HG03108 (cell line): ENCODE results near the gene SLC35G1.

Source experiments
- ATAC-seq: cut with Tn5 transposase; IDR thresholded peaks from one replicate; pipeline ENCODE4 v1.9.1; 2021; ENCODE audit warnings: moderate library complexity; ENCODE audit not compliant: unreplicated experiment

Gene SLC35G1

DNA sequence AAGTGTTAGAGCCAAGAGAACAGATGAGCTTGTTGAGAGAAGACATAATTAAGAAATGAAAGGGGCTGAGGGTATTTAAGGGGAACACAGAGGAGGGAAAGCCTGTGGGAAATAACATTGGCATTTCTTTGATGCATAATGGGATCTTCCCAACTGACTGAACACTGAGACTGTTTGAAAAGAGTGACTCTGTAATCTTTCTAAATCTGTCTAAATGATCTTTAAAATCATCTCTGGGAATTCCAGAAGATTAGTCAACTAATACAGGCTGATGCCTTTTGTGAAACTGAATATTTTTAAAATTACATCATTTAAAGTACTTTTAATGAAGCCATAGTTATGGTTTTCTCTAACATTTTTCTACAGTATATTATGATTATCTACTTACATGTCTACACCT lies 17.4 kb upstream of the SLC35G1 start:
- no peak for ATAC-seq

DNA sequence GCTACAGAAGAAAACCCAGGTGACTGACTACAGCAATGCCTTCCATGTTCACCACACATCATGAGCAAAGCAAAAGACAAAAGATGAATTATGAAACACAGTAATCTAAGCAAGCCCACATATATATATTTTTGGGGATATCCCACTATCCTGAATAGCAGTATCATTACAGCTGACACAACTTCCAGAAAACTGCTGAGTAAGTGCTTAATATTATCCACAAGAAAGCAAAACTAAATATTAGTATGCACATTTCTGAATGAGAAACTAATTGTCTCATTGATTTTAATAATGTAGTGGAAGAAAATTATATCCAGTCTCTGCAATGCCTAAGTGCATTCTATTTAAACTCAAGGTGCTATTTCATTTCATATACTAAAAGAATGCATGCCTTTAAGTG lies 14.5 kb upstream of the SLC35G1 start:
- ATAC-seq, result no peak

DNA sequence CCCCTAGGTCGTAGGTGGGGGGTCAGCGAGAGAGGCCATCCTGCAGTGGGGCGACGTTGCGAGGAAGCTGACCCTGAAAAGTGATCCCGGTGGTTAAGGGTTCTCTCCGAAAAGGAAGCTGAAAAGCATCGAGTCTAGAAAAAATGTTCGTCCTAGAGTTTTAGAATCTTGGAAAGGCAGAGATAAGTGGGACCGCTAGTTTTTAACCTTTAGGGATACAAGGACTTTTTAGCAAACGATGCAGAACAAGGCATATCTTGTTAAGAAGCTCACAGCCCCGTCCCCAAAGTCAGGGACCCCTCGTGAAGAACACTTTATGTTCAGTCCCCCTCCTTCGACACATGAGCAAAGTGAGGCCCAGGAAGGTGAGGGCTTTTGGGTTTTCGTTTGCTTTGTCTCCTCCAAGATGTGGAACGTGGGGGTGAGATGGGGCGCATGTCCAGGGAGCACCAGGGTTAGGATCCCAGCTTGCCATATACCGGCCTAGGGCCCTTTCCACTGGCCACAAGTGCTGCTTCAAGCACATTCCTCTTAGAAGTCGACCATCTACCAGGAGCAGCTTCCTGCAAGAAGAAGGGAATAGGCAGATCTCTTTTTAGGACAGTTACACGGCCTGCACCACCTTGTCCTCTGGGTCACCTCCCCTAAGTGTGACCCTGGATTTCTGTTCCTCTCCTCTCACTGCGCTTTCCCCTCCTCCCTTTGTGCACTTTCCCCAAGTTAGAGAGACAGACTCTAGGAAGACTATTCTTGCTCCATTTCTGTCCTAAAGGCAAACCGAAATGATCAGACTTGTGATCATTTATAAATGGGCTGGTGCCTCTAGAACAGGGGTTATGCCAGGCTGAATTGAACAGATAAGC lies 969 bp downstream of the SLC35G1 start:
- no peak for ATAC-seq

DNA sequence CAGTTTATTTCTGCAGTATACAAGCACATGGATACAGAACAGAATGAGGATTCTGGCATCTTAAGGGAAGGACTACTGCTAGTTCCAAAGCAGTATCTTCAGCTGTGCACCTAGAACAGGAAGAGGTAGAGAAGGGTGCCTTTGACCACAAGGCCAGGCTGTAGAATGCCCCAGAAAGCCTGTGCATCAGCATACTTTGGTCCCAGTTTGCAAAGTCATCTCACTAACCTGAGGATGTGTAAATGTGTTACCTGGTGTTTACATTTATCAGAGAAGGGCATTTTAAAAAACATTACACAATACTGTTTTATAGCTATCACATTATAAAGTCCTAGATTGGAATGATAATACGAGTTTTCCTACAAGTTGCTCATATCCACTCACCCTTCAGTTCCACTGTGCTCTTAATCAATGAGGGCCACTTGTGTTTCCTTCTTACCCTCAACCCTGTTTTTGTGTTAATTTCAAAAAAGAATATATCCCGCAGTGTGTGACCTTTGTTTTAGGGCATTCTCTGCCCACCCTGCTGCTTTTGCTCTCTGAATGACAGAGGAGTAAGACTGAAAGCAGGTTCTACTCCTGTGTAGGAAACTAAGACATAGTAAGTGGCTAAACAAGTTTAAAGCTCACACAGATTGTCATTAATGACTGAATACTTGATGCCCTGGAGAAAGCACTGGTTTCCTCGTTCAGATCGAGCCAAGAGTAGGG lies 3.4 kb downstream of the SLC35G1 start:
- ATAC-seq, result no peak

DNA sequence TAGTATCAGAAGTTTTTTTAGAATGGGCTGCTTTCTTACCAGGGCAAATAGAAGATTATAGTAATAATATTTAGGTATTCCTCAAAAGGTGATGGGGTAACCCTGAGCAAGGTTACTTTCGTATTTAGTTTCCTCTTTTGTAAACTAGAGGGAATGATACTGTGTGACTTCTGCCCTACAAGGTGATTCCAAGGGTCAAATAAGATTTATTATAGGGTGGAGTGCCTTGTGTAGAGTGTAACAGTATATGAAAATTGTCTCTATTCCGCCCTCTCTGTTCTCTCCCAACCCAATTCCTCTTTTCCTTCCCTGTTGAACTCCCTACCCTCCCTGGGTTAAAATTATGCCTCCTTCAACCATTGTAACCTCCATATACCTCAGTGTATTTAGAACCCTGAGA lies 5.3 kb downstream of the SLC35G1 start:
- no peak for ATAC-seq

DNA sequence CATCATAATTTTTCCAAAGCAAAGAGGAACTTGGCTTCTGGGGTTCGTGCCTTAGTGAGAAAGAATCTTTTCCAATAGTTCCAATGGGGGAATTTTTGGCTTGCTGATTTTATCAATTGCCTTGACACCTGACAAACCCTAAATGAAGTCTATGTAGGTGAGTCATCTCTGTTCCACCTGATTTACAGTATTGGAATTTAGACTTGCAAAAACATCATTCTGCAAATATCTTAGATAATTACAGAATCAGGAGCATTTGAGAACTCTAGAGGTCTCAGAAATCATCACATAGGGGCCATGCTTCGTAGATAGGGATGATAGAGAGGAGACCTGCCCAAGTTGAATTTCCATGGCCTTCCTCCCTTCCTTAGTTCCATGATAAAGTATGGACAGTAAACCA lies 9.3 kb downstream of the SLC35G1 start:
- ATAC-seq, result no peak

DNA sequence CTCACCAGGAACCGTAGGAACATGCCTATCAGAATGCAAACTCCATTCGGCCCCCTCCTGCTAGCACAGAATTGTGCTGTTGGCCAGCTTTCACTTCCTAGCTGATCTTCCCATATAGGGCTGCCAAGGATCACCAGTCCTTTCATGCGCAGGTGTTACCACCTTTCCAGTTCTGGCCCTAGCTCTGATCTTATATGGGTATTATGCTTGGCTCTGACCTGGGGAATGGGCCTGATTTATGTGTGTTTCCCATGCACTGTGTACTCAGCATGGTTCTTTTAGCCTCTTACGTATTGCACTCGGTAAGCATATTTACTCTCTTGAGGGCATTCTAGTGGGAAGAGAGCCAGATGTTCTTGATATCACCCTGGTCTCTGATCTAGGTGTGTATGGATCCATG lies 11.1 kb downstream of the SLC35G1 start:
- no peak for ATAC-seq

DNA sequence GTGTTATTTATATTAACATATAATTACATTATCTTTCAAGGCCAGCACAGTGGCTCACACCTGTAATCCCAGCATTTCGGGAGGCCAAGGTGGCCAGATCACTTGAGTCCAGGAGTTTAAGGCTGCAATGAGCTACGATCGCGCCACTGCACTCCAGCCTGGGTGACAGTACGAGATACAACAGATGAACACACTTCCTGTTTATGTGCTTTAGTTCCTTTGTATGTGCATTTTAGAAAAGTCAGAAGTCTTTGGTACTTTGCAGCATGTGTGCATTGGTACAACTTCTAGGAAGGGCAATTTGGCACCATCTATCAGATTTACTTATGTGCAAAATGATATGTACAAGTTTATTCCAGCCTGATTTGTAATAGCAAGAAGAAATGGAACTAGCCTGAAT lies 13.3 kb downstream of the SLC35G1 start:
- no peak for ATAC-seq

DNA sequence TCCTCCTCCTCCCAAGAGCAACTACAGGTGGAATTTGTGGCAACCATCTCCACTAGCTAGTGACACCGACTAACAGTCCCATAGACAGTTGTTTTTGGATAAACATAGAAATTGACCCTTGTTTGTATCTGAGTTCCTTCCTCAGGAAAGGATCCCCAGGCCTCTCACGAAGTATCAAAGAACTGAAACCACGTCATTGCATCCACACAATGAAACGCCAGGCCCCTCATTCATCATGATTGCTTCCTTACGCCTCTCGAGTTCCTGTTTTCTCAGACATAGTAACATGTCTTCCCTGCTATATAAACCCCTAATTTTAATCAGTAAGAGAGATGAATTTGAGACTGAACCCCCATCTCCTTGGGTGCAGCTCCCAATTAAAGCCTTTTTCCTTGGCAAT lies 18.1 kb downstream of the SLC35G1 start:
- ATAC-seq, result no peak

DNA sequence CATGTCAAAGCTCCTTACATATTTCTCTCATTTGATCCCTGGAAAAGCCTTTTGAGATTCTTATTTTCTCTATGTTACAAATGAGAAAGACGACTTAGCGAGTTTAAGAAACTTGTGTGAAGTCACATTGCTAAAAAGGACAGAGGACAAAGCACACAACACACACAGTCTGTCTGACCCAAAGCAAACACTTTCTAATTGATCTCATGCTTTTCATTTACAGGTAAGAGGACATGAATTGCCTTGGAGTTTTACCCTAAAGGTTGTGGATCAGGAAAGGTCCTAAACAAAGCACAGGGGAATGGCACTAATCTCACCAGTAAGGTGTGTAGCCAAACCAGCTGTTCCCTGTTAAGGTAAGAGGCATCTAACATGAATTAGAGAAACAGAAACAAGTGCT lies 18.7 kb downstream of the SLC35G1 start:
- ATAC-seq, result no peak

DNA sequence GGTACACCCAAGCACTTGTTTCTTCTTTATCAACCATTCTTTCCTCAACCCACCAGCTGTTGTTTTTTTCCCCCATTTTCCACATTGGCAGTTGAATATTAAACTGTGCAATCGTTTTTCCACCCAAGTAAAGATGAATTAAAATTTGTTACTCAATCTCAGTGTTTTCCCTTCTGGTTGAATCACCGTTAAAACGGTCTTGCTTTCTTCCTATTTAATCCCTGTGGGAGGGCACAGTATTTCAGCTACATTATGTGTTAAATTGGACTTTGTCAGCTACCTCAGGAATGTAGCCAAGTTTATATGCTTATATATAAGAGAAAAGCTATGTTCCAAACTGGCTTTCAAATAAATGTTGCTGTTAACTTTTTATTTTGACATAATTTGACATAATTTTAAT lies 19.9 kb downstream of the SLC35G1 start:
- ATAC-seq, result no peak

DNA sequence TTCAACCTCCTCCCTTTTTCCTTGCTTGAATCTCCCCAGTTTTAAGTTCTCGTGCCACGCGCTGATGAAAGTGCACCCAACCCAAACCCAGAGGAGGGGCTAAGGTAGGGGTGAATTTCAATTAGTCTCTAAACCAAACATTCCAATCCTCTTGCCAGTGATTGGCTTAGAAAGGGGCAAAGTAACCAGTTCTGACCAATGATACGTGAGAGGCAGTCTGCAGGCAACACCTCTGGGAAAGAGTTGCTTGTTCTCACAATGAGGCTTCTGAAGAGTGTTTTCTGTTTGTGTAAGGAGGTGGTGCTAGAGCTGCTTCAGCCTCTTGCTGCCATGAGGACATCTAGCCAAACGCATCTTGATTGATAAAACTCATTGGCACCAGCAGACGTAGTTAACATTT lies 21.8 kb downstream of the SLC35G1 start:
- no peak for ATAC-seq

DNA sequence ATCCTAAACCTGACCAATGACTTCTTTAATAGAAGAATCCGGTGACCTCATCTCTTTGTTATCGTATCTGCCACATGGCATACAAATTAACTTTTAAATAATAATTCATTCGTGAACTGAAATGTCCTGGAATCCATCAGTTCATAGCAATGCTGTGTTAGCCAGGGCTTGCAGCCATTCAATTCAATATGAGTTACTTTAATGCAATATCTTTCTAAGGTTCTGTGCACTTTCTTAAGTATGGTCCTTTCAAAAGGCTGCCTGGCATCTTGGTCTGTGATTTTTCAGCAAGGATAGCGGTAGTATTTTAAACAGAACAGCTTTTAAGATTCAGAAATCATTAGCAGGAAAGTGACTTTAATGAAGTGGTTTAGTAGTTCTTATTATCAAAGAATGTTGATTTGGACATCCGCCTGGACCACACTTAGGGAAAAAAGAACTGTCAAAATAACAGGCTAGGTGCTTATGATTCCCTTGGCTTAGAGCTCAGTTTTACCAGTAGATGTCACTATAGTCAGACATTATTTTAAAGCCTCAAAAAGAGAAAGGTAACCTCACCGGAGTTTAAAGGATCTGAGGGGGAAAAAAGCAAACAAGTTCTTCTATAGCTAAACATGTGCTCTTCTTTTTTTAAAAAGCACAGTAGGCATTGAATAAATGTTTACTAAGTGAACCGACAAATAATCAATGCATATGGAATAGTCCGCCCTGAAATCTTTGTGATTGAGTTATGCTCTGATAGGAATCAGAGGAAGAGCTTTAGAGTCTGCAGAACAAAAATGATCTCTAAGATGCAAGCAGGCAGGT lies 22.7 kb downstream of the SLC35G1 start:
- no peak for ATAC-seq

DNA sequence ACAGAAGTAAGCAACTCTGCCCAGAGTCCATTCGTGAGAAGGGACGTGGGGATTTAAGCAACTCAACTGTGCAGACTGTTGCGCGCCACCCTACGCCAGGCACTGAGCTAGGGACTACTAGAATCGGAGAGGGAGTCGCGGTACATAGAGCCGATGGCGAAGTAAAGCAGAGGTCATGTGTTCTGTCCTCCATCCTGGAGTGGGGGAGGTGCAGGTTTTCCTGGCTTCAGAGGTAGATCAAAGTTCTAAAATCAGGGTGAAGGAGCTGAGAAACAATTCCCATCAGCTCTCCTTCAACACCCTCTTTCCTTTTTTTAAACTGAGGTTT lies 23.2 kb downstream of the SLC35G1 start:
- ATAC-seq, result no peak

DNA sequence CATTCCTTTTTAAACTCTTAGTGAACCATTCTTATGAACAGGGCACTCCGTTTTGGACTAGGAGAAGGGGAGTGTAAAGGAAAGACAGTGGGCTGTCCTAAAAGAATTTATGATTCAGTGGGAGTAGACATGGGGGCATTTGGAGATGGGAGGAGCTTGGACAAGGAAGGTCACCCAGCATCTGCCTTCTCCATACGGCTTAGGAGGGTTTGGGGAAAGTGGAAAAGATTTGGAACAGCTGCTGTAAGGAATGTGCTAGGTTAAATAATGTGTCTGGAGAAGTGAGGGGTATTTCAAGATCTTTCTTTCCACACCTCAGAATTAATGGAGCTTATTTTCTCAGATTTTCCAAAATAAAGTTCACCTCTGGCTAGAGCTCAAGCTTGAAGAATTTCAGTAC lies 24.0 kb downstream of the SLC35G1 start:
- no peak for ATAC-seq

DNA sequence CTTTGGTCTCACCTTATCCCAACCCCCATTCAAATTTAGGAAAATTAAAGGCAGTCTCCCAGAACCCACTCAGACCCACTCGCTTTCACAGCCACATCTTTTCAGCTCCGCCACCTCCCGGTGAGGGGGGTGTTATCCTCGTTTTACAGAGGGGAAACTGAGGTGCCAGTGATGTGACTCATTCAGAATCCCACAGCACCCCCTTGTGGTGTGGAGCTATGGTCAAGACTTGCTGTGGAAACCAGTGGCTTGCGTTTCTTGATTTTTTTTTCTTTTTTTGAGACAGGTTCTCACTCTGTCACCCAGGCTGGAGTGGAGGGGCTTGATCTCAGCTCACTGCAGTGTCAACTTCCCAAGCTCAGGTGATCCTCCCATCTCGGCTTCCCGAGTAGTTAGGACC lies 27.6 kb downstream of the SLC35G1 start:
- ATAC-seq, result no peak

DNA sequence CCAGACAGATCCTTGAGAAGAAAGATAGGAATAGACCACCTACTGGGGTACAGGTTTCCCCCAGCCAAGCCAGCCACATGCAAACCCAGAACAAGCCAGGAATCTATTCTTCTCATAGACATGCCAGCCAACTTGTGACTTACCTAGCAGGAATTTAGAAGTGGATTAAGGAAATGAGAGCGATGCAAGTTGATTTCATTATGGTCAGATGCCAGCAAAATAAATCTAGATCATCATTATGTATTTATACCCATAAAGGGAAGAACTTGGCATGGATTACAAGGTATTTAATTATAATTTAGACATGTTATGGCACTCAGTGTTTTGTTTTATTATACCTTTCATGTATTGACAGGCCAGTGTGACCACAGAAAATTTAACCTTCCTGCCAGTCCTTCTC lies 32.8 kb downstream of the SLC35G1 start:
- no peak for ATAC-seq

DNA sequence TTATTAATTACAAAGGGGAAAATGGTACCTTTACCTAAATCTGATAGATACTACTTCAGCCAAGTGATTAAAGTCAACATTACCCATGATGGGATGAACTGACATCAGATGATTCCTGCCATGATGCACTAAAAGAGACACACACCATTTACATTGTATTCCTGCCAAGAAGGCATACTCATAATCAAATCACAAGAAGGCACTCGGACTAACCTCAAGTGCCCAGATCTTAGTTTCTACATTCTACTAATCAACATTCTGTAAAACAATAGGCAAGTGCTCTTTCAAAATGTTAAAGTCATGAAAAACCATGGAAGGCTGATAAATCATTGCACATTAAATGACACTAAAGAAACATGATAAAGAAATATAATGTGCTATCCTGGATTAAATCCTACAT lies 44.4 kb downstream of the SLC35G1 start:
- no peak for ATAC-seq

DNA sequence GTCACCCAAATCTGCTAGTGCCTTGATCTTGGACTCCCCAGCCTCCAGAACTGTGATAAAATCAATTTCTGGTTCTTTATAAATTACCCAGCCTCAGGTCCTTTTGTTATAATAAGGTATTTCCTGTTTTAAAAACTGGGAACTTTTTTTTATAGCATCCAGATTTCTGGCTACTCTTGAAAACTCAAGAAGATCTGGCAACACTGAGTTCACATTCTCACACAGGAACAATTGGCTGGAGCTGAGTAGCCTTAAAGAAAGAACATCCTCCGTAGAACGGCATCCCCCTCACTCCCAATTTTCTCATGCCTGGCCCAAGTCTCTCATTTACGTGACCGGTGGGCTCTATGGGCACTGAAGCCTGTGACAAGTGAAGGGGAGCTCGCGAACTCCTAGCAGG lies 47.1 kb downstream of the SLC35G1 start:
- ATAC-seq, result no peak

DNA sequence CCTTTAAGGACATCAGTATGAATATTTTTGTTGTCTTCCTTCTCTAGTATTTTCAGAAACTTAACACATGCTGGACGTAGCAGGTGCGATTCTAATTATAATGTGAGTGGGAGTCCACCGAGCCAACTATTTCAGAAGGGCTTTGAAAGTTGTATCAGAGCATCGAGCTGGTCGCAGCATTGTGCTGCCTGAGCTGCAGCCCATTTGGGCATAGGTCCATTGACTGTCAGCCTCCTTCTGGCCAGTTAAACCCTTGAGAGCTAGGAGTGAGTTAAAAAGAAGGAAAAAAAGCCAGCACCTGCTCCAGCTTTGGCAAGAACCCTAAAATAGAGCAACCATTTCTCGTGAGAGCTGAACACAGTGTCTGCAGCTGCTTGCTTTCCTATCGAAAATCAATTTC lies 47.8 kb downstream of the SLC35G1 start:
- ATAC-seq, result no peak

DNA sequence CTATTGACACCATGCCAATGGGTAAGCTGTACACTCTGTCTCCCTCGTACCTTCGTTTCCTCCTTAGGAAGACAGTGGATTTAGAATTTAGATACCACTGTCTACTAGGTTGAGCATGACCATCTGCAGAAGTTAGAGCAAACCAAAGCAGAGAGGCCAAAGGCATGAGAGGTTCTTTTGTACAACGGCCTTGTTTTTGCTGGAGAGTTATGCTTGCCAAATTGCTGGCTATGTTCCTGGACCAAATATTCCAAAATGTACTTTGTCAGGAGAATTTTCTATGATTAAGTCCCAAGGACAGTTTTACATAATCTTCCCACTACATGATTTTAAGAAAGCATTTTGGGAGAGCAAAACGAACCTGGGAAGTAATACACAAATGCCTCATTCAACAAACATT lies 52.0 kb downstream of the SLC35G1 start:
- no peak for ATAC-seq

DNA sequence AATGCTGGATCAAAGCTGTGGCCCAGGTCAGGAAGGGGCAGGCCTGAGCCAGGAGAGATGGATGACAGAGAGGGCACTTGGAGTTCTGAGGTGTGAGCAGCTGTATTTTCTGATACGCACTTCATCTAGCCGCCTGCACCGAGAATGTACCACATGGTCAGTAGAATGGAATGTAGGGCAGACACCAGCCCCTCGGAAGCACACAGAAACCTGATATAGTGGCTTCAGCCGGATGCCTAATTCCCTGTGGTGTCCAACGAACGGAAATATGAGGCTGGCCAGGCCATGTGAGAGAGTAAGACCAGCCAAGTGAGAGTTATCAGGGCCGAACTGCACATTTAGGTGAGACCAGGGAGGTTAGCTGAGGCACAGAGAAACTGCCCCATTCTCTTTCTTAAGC lies 53.3 kb downstream of the SLC35G1 start:
- no peak for ATAC-seq
